MM.1S (cell line): Measurements from ENCODE around the gene NEMF.

Source experiments
- CTCF ChIP-seq: fragments of 300-600 bp; sonication (generic); IDR thresholded peaks from 2 replicates; pipeline ENCODE4 v1.5.1; 2016; ENCODE audit warnings: antibody characterized with exemption, low read length, mixed read lengths
- EZH2 ChIP-seq: fragments of 300-600 bp; sonication (generic); optimal IDR thresholded peaks from 2 replicates; pipeline ENCODE3; 2017; ENCODE audit warnings: low read depth, mild to moderate bottlenecking, antibody characterized with exemption, low read length, mixed read lengths
- EZH2phosphoT487 ChIP-seq: fragments of 300-600 bp; sonication (generic); IDR thresholded peaks from 2 replicates; pipeline ENCODE4 v1.6.1; 2018; ENCODE audit warnings: antibody characterized with exemption, low read length

DNA sequence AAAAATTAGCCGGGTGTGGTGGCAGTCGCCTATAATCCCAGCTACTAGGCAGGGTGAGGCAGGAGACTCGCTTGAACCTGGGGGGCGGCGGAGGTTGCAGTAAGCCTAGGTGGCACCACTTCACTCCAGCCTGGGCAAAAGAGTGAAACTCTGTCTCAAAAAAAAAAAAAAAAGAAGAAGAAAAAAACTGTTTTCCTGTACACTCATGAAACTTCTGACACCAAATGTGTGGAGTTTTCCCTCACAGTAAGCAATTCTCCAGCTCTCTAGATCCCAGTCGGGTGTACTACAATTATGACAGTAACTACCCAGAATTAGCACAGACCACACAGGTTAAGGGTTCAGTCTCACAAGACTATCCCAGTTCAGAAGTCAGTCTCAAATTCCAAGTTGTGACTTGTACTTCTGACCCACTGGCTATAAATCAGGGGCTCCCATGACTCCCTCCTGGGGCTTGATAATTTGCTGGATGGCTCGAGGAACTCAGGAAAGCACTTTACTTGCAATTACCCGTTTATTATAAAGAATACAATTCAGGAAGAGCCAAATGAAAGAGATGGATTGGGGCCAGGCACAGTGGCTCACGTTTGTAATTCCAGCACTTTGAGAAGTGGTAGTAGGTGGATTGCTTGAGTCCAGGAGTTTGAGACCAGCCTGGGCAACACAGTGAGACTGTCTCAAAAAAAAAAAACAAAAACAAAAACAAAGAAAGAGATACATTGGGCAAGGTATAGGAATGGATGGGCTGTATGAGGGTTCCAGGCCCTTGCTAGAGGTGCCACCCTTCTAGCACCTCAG is 27.9 kb upstream of the NEMF start:
- no peak for TF ChIP-seq CTCF
- no peak for TF ChIP-seq EZH2
- TF ChIP-seq EZH2phosphoT487 = no peak
